Thoracic aorta (tissue), 2 donors: ENCODE measurements around the gene RPRML. TPM values are rescaled to one million over a fixed set of nuclear protein-coding genes. Genes with fewer than 3 reads are reported as not detected.
A peak's percentile ranks its signal among the peaks of the same experiment; 100 is the strongest.

Experiments used
- ATAC-seq: fragments of 150-250 bp; one replicate; pipeline ENCODE4 v1.8.0; 2017; ENCODE audit warnings: low read depth; ENCODE audit not compliant: insufficient number of reproducible peaks, low FRiP score
- DNase-seq: peaks from one replicate; pipeline ENCODE4 v3.0.0-alpha.2; 2020; ENCODE audit warnings: low spot score
- H3K27ac ChIP-seq, 2 donors: fragments of 200-600 bp; sonication (generic); 1 replicate in 1 of 2; 2 replicates in 1 of 2; pipeline ENCODE4 v1.5.1; 2016; ENCODE audit warnings: mild to moderate bottlenecking in 2 of 2, moderate library complexity in 2 of 2
- H3K27me3 ChIP-seq: fragments of 200-600 bp; sonication (generic); replicated peaks from 2 replicates; pipeline ENCODE4 v1.6.0; 2016; ENCODE audit warnings: mild to moderate bottlenecking; ENCODE audit not compliant: insufficient read depth
- H3K36me3 ChIP-seq: fragments of 200-600 bp; sonication (generic); one replicate; pipeline ENCODE4 v1.5.1; 2016
- H3K4me1 ChIP-seq, 2 donors: fragments of 200-600 bp; sonication (generic); 1 replicate in 1 of 2; 2 replicates in 1 of 2; pipeline versions ENCODE4 v1.5.1 to v1.6.0; 2016; ENCODE audit warnings: low read depth in 2 of 2, mild to moderate bottlenecking in 1 of 2; ENCODE audit not compliant: control insufficient read depth in 1 of 2
- H3K4me3 ChIP-seq: fragments of 200-600 bp; sonication (generic); 2 replicates; pipeline ENCODE4 v1.5.1; 2016; ENCODE audit warnings: mild to moderate bottlenecking
- H3K9me3 ChIP-seq: fragments of 200-600 bp; sonication (generic); 2 replicates; pipeline ENCODE4 v1.5.1; 2016
- total RNA-seq, 2 donors: library from RNA; depleted of rRNA; stranded (reverse); fragments of >200 nt; gene quantifications; one replicate each; pipeline versions ENCODE4 v1.1.0 to v1.2.3, GENCODE V29; 2016
- TF ChIP-seq, protein P1 (sequence below): fragments of 200-600 bp; sonication (generic); IDR thresholded peaks from one replicate; pipeline ENCODE4 v1.5.1; 2019; ENCODE audit warnings: antibody characterized with exemption

The RPRML gene
- total RNA-seq, 2 donors from 2014 or later: not detected

- DNase-seq: no peak
- H3K27me3 ChIP-seq: no peaks in the 10 kb centered on the region
- no peak overlapping the region for H3K27ac ChIP-seq
- ATAC-seq: no peak
- H3K9me3 ChIP-seq: no peaks in the 10 kb centered on the region
- no peaks in the 10 kb centered on the region for H3K36me3 ChIP-seq
- H3K4me1 ChIP-seq: no peaks in the 10 kb centered on the region
- no peak overlapping the region for H3K4me3 ChIP-seq
- TF ChIP-seq, protein P1, sequence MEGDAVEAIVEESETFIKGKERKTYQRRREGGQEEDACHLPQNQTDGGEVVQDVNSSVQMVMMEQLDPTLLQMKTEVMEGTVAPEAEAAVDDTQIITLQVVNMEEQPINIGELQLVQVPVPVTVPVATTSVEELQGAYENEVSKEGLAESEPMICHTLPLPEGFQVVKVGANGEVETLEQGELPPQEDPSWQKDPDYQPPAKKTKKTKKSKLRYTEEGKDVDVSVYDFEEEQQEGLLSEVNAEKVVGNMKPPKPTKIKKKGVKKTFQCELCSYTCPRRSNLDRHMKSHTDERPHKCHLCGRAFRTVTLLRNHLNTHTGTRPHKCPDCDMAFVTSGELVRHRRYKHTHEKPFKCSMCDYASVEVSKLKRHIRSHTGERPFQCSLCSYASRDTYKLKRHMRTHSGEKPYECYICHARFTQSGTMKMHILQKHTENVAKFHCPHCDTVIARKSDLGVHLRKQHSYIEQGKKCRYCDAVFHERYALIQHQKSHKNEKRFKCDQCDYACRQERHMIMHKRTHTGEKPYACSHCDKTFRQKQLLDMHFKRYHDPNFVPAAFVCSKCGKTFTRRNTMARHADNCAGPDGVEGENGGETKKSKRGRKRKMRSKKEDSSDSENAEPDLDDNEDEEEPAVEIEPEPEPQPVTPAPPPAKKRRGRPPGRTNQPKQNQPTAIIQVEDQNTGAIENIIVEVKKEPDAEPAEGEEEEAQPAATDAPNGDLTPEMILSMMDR: no peak
These were observed 10.2 kb downstream of the RPRML start for GRCh38 chr17:46968896-46969295.

- Histone ChIP-seq H3K27ac (no peak overlapping the region), H3K4me1 (no peaks in the 10 kb centered on the region), H3K36me3 (no peaks in the 10 kb centered on the region), H3K27me3 (no peaks in the 10 kb centered on the region), H3K4me3 (no peak overlapping the region), H3K9me3 (no peaks in the 10 kb centered on the region)
- TF ChIP-seq, protein P1: no peak
- DNase-seq (no peak), ATAC-seq (no peak)
These were observed 10.7 kb downstream of the RPRML start for GRCh38 chr17:46968224-46968834.

DNA sequence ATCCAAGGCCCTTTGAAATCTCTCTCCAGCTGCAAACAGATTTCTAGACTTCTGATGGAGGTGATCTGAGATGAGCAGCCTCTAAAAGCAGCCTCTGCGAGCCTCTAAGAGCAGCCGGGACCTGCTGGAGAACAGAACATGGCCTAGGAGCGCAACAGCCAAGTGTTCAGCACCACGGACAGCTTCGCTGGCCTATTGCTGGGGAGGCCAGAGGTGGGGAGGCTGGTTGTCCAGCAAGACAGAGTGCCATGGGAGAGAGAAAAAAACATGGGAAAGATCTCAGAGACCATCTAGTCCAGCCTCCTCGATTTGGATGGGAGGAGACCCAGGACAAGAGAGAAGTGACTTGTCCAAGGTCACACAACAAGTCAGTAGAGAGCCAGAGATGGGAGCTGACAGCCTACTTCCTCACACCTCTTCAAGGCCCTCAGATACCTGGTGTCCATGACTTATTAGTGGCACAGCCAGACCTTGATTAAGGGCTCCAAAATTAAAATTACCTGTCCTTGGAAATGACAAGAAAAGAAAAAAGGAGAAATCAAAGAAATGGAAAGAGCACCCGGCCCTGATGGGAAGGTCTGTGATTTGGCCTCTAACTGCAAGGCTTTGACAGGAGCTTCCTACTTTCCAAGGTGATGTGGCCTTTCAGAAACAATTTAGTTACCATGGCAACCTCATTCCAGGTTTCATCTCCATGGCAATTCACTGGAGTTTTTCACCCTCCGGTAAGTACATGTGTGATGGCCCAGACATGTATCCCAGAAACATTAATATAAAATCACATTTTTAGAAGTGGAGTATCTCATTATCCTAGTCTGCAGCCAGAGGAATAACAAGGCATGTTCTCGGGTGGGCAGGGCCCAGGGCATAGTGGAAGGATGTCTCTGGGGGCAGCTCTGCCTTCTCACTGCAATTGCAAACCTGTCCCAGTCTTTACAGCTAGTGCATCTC is 14.5 kb downstream of the RPRML start:
- H3K4me1 ChIP-seq: no peaks in the 10 kb centered on the region
- no peak overlapping the region for H3K4me3 ChIP-seq
- H3K27ac ChIP-seq: no peak overlapping the region
- no peaks in the 10 kb centered on the region for H3K9me3 ChIP-seq
- H3K36me3 ChIP-seq: no peaks in the 10 kb centered on the region
- H3K27me3 ChIP-seq: no peaks in the 10 kb centered on the region
- DNase-seq: no peak
- TF ChIP-seq, protein P1: no peak
- no peak for ATAC-seq

GRCh38 chr17:46963571-46963970 is 15.5 kb downstream of the RPRML start:
- no peaks in the 10 kb centered on the region for H3K4me1 ChIP-seq
- no peak for ATAC-seq
- no peak for DNase-seq
- TF ChIP-seq, protein P1: no peak
- no peaks in the 10 kb centered on the region for H3K9me3 ChIP-seq
- H3K36me3 ChIP-seq: no peaks in the 10 kb centered on the region
- H3K27me3 ChIP-seq: no peaks in the 10 kb centered on the region
- no peak overlapping the region for H3K4me3 ChIP-seq
- H3K27ac ChIP-seq: no peak overlapping the region

GRCh38 chr17:46962374-46962790 is 16.7 kb downstream of the RPRML start:
- H3K36me3 ChIP-seq: no peaks in the 10 kb centered on the region
- DNase-seq: no peak
- peak; percentile 63 for ATAC-seq
- TF ChIP-seq, protein P1: no peak
- no peak overlapping the region for H3K4me3 ChIP-seq
- H3K27ac ChIP-seq: peak overlapping the region in 1 of 2 donors; percentile 32
- H3K4me1 ChIP-seq: no peaks in the 10 kb centered on the region
- H3K9me3 ChIP-seq: no peaks in the 10 kb centered on the region
- H3K27me3 ChIP-seq: no peaks in the 10 kb centered on the region
